ENCODE results near the gene USP2.

DNA sequence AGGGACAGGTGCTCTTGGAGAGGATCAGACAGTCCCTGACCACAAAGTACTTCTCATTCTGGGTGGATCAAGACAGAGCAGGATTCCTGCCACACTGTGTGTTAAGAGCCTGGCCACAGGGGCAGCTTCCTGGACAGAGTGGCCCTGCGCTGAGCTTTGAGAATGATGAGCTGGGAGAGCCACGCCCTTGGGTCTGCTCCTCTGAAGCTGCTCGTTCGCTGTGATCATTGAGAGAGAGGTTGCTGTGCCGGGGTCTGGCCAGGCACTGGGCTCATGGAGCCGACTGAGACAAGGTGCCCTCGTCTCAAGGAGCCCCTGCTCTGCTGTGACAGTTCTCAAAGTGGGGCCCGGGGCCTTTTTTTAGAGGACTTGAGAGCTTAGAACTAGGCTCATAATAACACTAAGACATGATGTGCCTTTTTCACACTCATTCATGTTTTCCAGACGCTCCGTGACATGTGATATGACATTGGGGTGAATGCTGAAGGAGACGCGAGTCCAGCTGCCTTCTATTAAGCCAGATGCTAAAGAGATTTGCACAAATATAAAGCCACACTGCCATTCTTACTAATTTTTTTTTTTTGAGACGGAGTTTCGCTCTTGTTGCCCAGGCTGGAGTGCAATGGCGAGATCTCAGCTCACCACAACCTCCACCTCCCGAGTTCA lies 33.4 kb downstream of the USP2 start:
- no peak for TF ChIP-seq MAFK (IDR thresholded peaks at IDR 0.05; ENCODE audit: low read depth, low read length)
- TF ChIP-seq, protein P1, sequence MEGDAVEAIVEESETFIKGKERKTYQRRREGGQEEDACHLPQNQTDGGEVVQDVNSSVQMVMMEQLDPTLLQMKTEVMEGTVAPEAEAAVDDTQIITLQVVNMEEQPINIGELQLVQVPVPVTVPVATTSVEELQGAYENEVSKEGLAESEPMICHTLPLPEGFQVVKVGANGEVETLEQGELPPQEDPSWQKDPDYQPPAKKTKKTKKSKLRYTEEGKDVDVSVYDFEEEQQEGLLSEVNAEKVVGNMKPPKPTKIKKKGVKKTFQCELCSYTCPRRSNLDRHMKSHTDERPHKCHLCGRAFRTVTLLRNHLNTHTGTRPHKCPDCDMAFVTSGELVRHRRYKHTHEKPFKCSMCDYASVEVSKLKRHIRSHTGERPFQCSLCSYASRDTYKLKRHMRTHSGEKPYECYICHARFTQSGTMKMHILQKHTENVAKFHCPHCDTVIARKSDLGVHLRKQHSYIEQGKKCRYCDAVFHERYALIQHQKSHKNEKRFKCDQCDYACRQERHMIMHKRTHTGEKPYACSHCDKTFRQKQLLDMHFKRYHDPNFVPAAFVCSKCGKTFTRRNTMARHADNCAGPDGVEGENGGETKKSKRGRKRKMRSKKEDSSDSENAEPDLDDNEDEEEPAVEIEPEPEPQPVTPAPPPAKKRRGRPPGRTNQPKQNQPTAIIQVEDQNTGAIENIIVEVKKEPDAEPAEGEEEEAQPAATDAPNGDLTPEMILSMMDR (conservative IDR thresholded peaks at IDR 0.05; ENCODE audit: low read depth, low read length), result no peak
- TF ChIP-seq RAD21 (IDR thresholded peaks at IDR 0.05; ENCODE audit: low read length), result no peak
- no peak for TF ChIP-seq POLR2A (IDR thresholded peaks at IDR 0.05; ENCODE audit: low read depth, low read length)
- no peak for TF ChIP-seq RCOR1 (IDR thresholded peaks at IDR 0.05; ENCODE audit: insufficient replicate concordance, low read length)
- no peak for TF ChIP-seq CHD1 (IDR thresholded peaks at IDR 0.05; ENCODE audit: low read depth, low read length)
- no peak for TF ChIP-seq FOS (IDR thresholded peaks at IDR 0.05; ENCODE audit: low read depth, low read length)
- TF ChIP-seq CEBPB (IDR thresholded peaks at IDR 0.05; ENCODE audit: low read depth, low read length), result no peak
- no peak for TF ChIP-seq RFX5 (IDR thresholded peaks at IDR 0.05; ENCODE audit: low read depth, low read length)
- TF ChIP-seq NFE2L2 (IDR thresholded peaks at IDR 0.05; ENCODE audit: low read depth, low read length), result no peak
- TF ChIP-seq SMC3 (IDR thresholded peaks at IDR 0.05; ENCODE audit: low read depth, low read length), result no peak

Measured in IMR-90 (cell line).